WERI-Rb-1 (cell line): ENCODE results near the gene PLA2G4F.

Experiments used
- DNase-seq: peaks from one replicate; pipeline ENCODE4 v3.0.0-alpha.2; 2020
- H3K27ac ChIP-seq: fragments of 250-450 bp; sonication (Bioruptor Pico); 2 replicates; pipeline ENCODE4 v1.5.1; 2020; ENCODE audit warnings: mild to moderate bottlenecking, moderate library complexity
- H3K27me3 ChIP-seq: fragments of 250-450 bp; sonication (Bioruptor Pico); 2 replicates; pipeline ENCODE4 v1.5.1; 2021; ENCODE audit warnings: mild to moderate bottlenecking, low read depth, moderate library complexity; ENCODE audit not compliant: insufficient read depth, severe bottlenecking
- H3K36me3 ChIP-seq: fragments of 250-450 bp; sonication (Bioruptor Pico); 2 replicates; pipeline ENCODE4 v1.5.1; 2020; ENCODE audit warnings: mild to moderate bottlenecking, moderate library complexity
- H3K4me3 ChIP-seq: 2 replicates; pipeline ENCODE4 v1.5.1; 2011; ENCODE audit warnings: low read depth, mild to moderate bottlenecking, control low read depth, low read length
- H3K9me3 ChIP-seq: fragments of 250-450 bp; sonication (Bioruptor Pico); 2 replicates; pipeline ENCODE4 v1.5.1; 2021; ENCODE audit warnings: mild to moderate bottlenecking, moderate library complexity; ENCODE audit not compliant: severe bottlenecking
- TF ChIP-seq, protein P1 (sequence below): IDR thresholded peaks from 2 replicates; pipeline ENCODE4 v1.5.1; 2011; ENCODE audit warnings: low read depth, mild to moderate bottlenecking, control low read depth, inconsistent platforms, low read length

Gene PLA2G4F, protein sequence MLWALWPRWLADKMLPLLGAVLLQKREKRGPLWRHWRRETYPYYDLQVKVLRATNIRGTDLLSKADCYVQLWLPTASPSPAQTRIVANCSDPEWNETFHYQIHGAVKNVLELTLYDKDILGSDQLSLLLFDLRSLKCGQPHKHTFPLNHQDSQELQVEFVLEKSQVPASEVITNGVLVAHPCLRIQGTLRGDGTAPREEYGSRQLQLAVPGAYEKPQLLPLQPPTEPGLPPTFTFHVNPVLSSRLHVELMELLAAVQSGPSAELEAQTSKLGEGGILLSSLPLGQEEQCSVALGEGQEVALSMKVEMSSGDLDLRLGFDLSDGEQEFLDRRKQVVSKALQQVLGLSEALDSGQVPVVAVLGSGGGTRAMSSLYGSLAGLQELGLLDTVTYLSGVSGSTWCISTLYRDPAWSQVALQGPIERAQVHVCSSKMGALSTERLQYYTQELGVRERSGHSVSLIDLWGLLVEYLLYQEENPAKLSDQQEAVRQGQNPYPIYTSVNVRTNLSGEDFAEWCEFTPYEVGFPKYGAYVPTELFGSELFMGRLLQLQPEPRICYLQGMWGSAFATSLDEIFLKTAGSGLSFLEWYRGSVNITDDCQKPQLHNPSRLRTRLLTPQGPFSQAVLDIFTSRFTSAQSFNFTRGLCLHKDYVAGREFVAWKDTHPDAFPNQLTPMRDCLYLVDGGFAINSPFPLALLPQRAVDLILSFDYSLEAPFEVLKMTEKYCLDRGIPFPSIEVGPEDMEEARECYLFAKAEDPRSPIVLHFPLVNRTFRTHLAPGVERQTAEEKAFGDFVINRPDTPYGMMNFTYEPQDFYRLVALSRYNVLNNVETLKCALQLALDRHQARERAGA

DNA sequence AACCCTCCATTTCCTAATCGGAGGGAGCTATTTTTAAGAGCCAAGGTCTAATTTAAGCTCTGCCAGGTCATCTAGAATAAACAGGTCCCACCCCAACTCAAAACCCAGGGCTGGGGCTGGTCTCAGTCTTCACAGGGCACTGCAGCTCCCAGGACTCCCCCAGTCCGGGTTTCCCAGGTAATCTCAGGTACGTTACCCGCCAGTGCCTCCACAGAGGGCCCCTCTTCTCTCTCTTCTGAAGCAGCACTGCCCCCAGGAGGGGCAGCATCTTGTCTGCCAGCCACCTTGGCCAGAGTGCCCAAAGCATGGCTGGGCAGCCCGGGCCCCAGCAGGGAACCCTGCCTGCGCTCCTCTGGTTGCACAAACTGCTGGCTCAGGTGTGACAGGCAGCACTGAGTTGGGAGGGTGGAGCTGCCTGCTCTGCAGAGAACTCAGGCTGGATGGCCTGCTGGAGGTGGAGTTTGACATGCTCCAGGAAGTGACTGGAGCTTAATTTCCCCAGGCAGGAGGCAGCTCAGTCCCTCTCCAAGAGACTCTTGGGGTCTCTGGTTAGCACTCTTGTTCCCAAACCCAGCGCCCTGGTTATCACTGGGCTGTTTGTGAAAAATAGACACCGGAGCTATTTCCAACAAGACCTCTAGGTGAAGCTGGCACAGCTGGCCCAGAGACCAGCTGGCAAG, at the start of gene PLA2G4F:
PLA2G4F (minus strand) TSS at position 394 of the 680 bp plus-strand sequence; CDS start at position 307, 87 bp downstream.
- Histone ChIP-seq H3K9me3 (no peaks in the 10 kb centered on the region), H3K27ac (no peak within 1 kb of the TSS), H3K36me3 (peaks cover 16% of the 10 kb centered on the region), H3K27me3 (no peaks in the 10 kb centered on the region), H3K4me3 (no peak within 1 kb of the TSS)
- DNase-seq, result no peak
- TF ChIP-seq, protein P1, sequence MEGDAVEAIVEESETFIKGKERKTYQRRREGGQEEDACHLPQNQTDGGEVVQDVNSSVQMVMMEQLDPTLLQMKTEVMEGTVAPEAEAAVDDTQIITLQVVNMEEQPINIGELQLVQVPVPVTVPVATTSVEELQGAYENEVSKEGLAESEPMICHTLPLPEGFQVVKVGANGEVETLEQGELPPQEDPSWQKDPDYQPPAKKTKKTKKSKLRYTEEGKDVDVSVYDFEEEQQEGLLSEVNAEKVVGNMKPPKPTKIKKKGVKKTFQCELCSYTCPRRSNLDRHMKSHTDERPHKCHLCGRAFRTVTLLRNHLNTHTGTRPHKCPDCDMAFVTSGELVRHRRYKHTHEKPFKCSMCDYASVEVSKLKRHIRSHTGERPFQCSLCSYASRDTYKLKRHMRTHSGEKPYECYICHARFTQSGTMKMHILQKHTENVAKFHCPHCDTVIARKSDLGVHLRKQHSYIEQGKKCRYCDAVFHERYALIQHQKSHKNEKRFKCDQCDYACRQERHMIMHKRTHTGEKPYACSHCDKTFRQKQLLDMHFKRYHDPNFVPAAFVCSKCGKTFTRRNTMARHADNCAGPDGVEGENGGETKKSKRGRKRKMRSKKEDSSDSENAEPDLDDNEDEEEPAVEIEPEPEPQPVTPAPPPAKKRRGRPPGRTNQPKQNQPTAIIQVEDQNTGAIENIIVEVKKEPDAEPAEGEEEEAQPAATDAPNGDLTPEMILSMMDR, result no peak

DNA sequence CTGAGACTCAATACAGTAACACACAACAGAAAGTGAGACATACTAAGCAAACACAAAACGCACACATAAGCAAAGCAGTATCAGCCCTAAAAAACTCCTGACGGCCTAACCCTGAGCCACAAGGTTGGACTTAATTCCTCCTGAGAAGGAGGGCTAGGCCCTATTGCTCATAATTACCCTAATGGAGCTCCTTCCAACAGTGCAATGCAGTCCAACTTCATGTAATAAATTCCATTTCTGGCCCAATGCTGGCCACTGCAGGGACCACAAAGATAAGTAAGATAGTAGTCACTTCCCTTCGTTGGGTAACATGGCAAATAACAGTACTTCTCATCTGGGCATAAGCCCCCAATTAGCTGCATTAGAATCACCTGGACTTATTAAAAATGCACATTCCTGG, 47.5 kb upstream of the PLA2G4F start:
- peaks cover 8% of the 10 kb centered on the region for H3K36me3 ChIP-seq
- TF ChIP-seq, protein P1, result no peak
- no peak overlapping the region for H3K27ac ChIP-seq
- no peak for DNase-seq
- no peaks in the 10 kb centered on the region for H3K27me3 ChIP-seq
- no peak overlapping the region for H3K4me3 ChIP-seq
- no peaks in the 10 kb centered on the region for H3K9me3 ChIP-seq

DNA sequence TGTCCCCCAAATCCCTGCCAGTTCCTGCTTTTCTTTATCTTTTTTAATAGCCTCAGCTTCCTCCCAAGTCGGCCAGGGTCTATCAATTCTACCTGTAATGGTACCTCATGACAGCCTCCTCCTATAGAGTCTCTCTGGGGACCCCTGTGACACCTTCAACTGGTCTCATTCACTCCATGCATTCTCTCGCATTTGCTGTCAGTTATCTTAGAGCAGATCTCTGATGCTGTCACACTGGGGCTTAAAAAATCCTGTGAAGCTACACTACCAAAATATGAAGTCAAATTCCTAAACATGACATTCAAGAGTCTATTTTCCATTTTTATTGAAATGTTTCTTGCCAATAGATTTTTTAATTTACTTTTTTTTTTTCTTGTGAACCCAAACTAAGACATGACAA, 46.2 kb upstream of the PLA2G4F start:
- TF ChIP-seq, protein P1, result no peak
- Histone ChIP-seq H3K36me3 (peaks cover 9% of the 10 kb centered on the region; the same call in 1 of the 2 replicates), H3K27me3 (no peaks in the 10 kb centered on the region), H3K4me3 (no peak overlapping the region), H3K27ac (no peak overlapping the region), H3K9me3 (no peaks in the 10 kb centered on the region)
- no peak for DNase-seq

DNA sequence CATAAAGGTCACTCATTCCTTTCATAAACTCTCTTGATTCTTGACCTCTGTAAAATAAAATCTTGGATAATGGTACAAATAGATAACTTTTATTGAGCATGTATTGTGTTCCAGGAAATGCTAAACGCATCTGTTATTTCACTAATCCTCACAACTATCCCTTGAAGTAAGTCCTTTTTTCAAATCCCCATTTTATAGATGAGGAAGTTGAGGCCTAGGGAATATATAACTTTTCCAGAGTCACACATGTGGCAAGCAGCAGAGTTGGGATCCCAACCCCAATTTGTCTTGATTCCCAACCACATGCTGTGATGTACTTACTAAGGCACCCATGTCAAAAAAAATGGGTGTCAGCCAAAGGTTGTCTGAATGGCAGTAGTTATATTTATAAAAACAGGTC, 45.4 kb upstream of the PLA2G4F start:
- H3K9me3 ChIP-seq, result no peaks in the 10 kb centered on the region
- no peaks in the 10 kb centered on the region for H3K27me3 ChIP-seq
- H3K27ac ChIP-seq, result no peak overlapping the region
- TF ChIP-seq, protein P1, result no peak
- DNase-seq, result no peak
- H3K4me3 ChIP-seq, result no peak overlapping the region
- H3K36me3 ChIP-seq, result peaks cover 10% of the 10 kb centered on the region; the same call in 1 of the 2 replicates

DNA sequence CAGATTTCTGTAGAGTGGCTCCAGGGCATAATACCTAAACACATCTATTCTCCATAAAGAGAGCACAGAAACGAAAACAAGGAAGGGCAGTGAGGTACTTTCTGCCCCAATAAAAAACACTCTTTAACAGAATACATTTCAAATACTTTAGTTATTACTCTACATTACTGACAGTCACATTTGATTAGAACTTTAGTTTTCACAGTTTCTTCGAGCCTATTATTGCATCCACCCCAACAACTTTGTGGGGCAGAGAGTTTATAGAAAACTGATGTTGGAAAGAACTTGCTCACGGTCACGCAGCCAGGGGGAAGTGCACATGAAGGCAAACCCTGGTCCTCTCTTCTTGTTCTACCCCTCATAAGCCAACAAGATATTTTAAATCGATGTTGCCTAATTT, 42.7 kb upstream of the PLA2G4F start:
- Histone ChIP-seq H3K4me3 (no peak overlapping the region), H3K9me3 (no peaks in the 10 kb centered on the region), H3K36me3 (peaks cover 10% of the 10 kb centered on the region; the same call in 1 of the 2 replicates), H3K27ac (no peak overlapping the region), H3K27me3 (no peaks in the 10 kb centered on the region)
- DNase-seq, result no peak
- TF ChIP-seq, protein P1, result no peak
